CD1c-positive myeloid dendritic cell (primary cell): ENCODE data around the gene NR2E3.
"Not testable (repeated sequence)": the region's sequence is repeated elsewhere in the genome, so short reads cannot be mapped to it uniquely, and the experiment has no call there.

Experiments
- DNase-seq: peaks from one replicate; pipeline ENCODE4 v3.0.0-alpha.2; 2016; ENCODE audit errors: extremely low spot score

Gene NR2E3

GRCh38 chr15:71815301-71815700, 4.9 kb downstream of the NR2E3 start:
- DNase-seq: no peak

- no peak for DNase-seq
Measured at GRCh38 chr15:71817351-71817750, 7.0 kb downstream of the NR2E3 start.

- no peak for DNase-seq
Measured at GRCh38 chr15:71820127-71820526, 9.8 kb downstream of the NR2E3 start.

GRCh38 chr15:71821547-71822129, 11.3 kb downstream of the NR2E3 start:
- DNase-seq: no peak

GRCh38 chr15:71822890-71823630, 12.7 kb downstream of the NR2E3 start:
- no peak for DNase-seq

GRCh38 chr15:71823801-71824200, 13.4 kb downstream of the NR2E3 start:
- DNase-seq: no peak

GRCh38 chr15:71825021-71825730, 14.8 kb downstream of the NR2E3 start:
- DNase-seq: no peak

GRCh38 chr15:71826196-71826595, 15.8 kb downstream of the NR2E3 start:
- DNase-seq: no peak

- no peak for DNase-seq
Measured at GRCh38 chr15:71830981-71831380, 20.6 kb downstream of the NR2E3 start.

- no peak for DNase-seq
Measured at GRCh38 chr15:71841563-71841962, 31.2 kb downstream of the NR2E3 start.

GRCh38 chr15:71844916-71845315, 34.6 kb downstream of the NR2E3 start:
- no peak for DNase-seq

GRCh38 chr15:71853543-71853942, 43.2 kb downstream of the NR2E3 start:
- DNase-seq: no peak

- DNase-seq: not testable (repeated sequence)
Measured at GRCh38 chr15:71858232-71858631, 47.9 kb downstream of the NR2E3 start.
